Measurements from ENCODE around the gene NDUFB6.
"Not testable (repeated sequence)": the region's sequence is repeated elsewhere in the genome, so short reads cannot be mapped to it uniquely, and the experiment has no call there.

The NDUFB6 gene

GRCh38 chr9:32524558-32524891 is 48.4 kb downstream of the NDUFB6 start:
- DNase-seq (ENCODE audit: low spot score) = not testable (repeated sequence)

- DNase-seq (ENCODE audit: low spot score) = no peak
Observed at GRCh38 chr9:32523910-32524309, 49.0 kb downstream of the NDUFB6 start.

- no peak for DNase-seq (ENCODE audit: low spot score)
Observed at GRCh38 chr9:32518276-32518675, 54.7 kb downstream of the NDUFB6 start.

- no peak for DNase-seq (ENCODE audit: low spot score)
Observed at GRCh38 chr9:32516241-32516640, 56.7 kb downstream of the NDUFB6 start.

GRCh38 chr9:32508728-32509127 is 64.2 kb downstream of the NDUFB6 start:
- DNase-seq (ENCODE audit: low spot score) = no peak

GRCh38 chr9:32503008-32503407 is 70.0 kb downstream of the NDUFB6 start:
- DNase-seq (ENCODE audit: low spot score) = no peak
